MM.1S (cell line): ENCODE measurements around the gene ALX3.

Source experiments
- EZH2 ChIP-seq: fragments of 300-600 bp; sonication (generic); optimal IDR thresholded peaks from 2 replicates; pipeline ENCODE3; 2017; ENCODE audit warnings: low read depth, mild to moderate bottlenecking, antibody characterized with exemption, low read length, mixed read lengths
- EZH2phosphoT487 ChIP-seq: fragments of 300-600 bp; sonication (generic); IDR thresholded peaks from 2 replicates; pipeline ENCODE4 v1.6.1; 2018; ENCODE audit warnings: antibody characterized with exemption, low read length
- TF ChIP-seq, protein P1 (sequence below): fragments of 300-600 bp; sonication (generic); IDR thresholded peaks from 2 replicates; pipeline ENCODE4 v1.5.1; 2016; ENCODE audit warnings: antibody characterized with exemption, low read length, mixed read lengths

GRCh38 chr1:110094931-110095654, 24.6 kb upstream of the ALX3 start:
- TF ChIP-seq, protein P1, sequence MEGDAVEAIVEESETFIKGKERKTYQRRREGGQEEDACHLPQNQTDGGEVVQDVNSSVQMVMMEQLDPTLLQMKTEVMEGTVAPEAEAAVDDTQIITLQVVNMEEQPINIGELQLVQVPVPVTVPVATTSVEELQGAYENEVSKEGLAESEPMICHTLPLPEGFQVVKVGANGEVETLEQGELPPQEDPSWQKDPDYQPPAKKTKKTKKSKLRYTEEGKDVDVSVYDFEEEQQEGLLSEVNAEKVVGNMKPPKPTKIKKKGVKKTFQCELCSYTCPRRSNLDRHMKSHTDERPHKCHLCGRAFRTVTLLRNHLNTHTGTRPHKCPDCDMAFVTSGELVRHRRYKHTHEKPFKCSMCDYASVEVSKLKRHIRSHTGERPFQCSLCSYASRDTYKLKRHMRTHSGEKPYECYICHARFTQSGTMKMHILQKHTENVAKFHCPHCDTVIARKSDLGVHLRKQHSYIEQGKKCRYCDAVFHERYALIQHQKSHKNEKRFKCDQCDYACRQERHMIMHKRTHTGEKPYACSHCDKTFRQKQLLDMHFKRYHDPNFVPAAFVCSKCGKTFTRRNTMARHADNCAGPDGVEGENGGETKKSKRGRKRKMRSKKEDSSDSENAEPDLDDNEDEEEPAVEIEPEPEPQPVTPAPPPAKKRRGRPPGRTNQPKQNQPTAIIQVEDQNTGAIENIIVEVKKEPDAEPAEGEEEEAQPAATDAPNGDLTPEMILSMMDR: no peak
- no peak for TF ChIP-seq EZH2phosphoT487
- TF ChIP-seq EZH2: no peak
